SK-N-MC (cell line): ENCODE measurements around the gene CHRNG.

Source experiments
- EZH2 ChIP-seq: fragments of 200-600 bp; sonication (generic); IDR thresholded peaks from one replicate; pipeline ENCODE4 v1.6.1; 2017; ENCODE audit warnings: antibody characterized with exemption
- POLR2AphosphoS5 ChIP-seq: IDR thresholded peaks from 2 replicates; pipeline ENCODE4 v1.6.1; 2012; ENCODE audit warnings: mild to moderate bottlenecking, low read depth, low read length, borderline replicate concordance

DNA sequence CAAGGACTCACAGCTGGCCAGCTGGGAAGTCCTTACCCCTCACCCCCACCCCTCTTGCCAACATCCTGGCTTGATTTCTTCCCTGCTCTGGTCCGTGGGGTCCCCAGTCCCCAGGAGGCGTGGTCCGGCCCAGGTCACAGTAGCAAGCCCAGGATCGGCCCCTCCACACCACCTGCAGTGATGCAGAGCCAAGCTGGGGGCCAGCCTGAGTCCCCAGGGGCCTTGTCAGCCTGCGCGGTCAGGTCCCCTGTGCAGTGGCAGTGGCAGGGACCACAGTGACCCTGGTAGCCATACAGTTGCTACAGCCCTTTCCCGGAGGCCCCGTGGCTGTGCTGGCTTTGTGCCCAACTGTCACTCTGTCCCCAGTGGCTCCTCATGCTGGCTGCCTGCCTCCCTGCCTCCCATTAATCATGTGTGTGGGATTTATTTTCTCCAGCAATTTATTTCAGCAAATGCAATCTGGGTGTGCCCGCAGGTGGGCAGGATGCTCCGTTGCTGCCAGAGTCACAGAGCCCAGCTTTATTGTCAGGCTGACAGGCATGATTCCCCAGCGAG is 28.1 kb upstream of the CHRNG start:
- TF ChIP-seq EZH2 (no peak), POLR2AphosphoS5 (no peak)
